NK-92 (cell line): ENCODE results near the gene METTL26.

ENCODE experiments used
- DNase-seq: peaks from one replicate; lab custom pipeline; 2025; ENCODE audit not compliant: unreplicated experiment; lab: John Stamatoyannopoulos, UW

METTL26 gene

DNA sequence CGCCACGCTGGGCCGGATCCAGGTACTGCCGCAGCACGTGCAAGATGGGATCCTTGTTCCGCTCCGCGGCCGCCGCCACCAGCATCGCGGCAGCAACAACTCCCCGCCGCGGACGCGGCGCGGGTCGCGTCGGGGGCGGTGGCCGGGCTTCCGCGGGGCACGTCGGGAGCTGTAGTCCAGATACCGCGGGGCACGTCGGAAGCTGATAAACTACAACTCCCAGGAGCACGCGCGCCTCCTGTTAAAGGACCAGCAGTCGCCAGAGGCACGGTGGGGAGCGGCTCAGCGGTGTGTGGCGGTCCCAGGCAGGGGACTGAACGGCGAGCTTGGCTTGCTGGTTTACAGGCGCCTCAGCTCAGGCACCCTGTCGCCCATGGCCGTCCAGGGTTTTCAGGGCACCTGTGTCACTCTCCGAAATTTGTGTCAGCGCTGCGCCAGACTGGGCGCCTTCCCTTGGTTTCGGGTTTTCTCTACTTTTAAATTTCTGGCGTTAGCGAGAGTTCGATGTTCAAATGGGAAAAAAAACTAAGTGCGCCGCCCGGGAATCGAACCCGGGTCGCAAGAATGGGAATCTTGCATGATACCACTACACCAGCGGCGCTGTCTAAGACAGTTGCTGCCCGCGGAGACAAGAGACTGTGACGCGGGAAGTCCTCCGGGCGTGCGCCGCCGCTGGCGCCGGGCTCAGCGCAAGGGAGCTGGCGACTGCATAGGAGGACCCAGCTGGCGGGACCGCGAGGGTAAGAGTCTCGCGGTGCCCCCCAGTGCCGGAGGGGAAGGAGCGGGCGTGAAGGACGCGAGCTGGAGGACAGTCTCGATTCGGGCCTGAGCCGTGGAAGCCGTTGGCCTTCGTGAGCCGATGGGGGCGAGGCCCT lies at the start of gene METTL26:
METTL26 (minus strand) TSS at position 100 of the 875 bp plus-strand sequence; CDS start at position 85, 15 bp downstream.
- DNase-seq, result peak; percentile 47

DNA sequence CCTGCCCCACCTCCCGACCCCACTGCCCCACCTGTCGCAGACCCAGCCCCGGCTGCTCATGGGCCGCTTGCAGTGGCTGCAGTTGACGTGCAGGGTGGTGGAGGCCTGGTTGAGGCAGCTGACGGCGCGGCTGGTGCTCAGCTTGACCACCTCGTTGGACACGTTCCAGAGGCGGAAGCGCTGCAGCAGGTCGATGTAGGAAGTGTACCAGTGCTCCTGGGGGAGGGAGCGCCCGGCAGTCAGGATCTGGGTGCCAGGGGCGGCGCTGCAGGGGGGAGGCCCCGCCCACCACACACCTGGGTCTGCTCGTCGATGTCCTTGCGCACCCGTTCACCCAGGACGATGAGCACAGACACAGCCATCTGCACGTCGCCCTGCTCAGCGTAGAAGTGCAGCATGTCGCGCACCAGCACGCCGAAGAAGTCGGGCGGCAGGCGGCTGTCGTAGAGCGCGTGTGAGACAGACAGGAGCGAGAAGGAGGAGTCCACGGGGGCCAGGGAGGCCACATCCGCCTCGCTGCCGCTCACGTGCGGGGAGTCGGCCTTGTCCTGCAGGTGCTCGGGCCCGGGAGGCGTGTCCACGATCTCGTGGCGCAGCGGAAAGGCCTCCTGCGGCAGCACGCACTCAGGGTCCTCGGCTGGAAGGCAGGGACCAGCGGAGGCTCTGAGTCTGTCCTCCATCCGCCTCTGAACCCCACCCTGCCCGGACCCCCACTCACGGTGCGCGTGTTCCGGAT lies 49.0 kb upstream of the METTL26 start:
- DNase-seq, result no peak

DNA sequence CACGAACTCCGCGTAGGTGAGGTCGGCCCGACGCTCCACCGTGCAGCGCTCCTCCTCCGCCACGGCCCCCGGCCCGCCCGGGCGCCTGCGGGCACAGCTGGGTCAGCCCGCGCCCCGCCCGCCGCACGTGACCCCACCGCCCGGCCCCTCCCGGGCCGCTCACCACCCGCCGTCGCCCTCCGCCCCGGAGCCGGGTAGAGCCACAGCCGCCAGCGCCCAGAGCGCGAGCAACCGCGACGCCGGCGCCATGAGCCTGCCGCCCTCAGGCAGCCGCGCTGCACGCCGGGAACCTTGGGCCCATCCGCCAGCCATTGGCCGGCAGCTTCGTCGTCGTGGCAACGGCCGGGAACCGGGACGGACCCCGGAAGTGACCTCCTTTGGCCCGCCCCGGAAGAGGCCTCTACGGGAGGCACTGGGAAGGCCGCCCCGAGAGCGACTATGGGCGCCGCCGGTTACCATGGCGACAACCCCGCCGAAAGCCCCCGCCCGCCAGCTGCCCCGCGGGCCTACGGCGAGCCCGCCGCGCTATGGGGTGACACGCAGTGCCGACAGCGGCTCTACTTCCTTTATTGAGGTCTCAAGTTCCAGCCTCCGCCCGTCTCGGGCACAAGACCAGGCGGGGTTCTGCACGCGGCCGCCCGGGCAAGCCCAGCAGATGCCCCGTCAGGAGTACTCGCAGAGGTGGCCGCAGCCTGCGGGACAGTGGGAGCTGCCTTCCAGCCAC lies 48.1 kb upstream of the METTL26 start, which contains the start of gene JMJD8:
JMJD8 (minus strand) TSS at position 264 of the 724 bp plus-strand sequence; CDS start at position 249, 15 bp downstream.
- peak; percentile 71 for DNase-seq

DNA sequence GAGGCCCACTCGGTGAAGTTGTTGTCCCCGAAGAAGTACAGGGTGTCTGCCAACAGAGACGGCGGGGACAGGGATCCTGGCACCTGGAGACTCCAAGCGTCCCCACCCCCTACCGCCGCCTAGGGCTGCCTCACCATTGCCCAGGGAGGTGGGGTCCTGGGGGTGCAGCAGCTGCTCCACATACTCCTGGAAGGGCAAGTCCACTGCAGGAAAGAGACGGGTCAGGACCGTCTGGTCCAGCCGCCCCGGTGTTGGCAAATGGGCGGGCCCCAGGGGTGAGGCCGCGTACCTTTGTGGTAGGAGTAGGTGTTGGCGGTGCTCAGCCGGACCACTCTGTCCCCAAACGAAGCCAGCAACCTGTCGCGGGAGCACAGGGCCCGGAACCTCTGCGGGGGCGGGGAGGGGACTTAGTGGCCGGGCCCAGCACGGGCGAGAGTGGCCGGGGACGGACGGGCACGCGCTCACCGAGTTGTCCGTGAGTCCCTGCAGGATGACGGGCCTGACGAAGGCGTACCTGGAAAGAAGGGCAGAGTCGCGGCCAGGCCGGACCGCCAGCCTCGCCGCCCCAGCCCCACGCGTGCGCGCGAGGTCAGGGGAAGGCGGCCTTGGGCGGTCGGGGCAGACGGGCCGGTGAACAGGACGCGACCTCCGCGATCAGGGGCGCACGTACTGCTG lies 47.4 kb upstream of the METTL26 start:
- DNase-seq, result no peak

DNA sequence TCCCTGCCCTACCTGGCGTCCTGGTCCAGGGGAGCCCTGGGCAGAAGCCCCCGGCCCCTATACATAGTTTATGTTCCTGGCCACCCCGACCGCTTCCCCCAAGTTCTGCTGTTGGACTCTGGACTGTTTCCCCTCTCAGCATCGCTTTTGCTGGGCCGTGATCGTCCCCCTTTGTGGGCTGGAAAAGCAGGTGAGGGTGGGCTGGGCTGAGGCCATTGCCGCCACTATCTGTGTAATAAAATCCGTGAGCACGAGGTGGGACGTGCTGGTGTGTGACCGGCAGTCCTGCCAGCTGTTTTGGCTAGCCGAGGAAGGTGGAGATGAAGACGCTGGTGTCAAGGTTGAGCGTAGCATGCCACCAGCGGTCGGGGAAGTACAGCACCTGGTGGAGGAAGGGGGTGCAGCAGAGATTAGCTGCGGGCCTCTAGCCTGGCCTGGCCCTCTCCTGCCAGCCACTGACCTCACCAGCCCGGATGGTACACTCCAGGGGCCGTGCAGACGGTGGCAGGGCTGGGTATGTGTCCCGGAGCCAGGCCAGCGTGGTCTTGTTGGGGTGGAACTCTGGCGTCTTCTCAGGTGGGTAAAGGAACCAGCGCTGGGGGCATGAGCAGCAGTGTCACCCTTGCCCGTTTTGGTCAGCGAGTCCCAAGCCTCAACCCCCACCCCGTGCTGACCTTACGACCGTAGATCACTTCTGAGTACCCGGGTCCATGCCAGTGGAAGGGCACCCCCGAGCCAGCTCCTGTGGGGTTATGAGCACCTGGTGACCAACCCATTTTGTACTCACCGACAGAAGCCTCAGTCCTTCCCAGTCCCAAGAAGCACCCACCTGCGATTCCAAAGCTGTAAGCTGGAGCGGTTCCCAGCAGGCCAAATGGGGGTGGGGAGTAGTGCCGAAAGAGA lies 46.6 kb upstream of the METTL26 start:
- no peak for DNase-seq

DNA sequence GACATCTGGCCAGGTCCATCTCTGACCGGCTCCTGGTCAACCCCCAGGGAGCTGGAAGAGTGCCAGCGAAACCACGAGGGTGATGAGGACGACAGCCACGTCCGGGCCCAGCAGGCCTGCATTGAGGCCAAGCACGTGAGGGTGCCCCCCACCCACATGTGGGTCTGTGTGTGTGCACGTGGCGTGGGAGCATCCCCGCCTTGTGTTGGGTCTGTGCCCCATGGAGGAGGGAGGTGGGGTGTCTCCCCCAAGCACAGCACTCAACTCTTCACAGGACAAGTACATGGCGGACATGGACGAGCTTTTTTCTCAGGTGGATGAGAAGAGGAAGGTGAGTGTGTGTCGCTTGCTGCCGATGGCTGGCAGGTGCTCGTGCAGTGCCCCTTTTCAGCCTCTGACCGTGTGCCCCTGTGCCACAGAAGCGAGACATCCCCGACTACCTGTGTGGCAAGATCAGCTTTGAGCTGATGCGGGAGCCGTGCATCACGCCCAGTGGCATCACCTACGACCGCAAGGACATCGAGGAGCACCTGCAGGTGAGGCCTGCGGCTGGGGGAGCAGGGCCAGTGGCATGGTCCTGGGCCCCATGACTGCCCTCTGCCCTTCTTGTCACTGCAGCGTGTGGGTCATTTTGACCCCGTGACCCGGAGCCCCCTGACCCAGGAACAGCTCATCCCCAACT lies 45.8 kb upstream of the METTL26 start:
- DNase-seq, result no peak

DNA sequence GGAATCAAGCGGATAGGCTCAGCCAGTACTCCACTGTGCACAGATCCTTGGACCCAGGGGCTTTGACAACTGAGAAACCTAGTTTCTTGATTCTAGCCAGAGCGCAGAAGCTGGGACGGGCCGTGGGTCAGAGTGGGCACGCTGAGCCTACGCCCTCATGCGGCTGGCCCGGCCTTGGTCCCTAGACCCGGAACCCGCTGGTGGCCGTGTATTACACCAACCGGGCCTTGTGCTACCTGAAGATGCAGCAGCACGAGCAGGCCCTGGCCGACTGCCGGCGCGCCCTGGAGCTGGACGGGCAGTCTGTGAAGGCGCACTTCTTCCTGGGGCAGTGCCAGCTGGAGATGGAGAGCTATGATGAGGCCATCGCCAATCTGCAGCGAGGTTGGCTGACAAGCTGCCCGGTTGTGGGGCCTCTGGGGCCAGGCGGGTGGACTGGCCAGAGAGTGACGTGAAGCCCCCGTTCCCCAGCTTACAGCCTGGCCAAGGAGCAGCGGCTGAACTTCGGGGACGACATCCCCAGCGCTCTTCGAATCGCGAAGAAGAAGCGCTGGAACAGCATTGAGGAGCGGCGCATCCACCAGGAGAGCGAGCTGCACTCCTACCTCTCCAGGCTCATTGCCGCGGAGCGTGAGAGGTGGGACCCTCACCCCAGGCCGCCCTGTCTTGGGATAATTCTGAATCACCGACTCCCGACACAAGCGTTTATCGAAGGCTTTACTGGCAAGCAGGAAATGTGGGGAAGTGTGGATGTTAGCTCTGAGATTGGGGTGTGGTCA lies 45.1 kb upstream of the METTL26 start:
- DNase-seq, result no peak

DNA sequence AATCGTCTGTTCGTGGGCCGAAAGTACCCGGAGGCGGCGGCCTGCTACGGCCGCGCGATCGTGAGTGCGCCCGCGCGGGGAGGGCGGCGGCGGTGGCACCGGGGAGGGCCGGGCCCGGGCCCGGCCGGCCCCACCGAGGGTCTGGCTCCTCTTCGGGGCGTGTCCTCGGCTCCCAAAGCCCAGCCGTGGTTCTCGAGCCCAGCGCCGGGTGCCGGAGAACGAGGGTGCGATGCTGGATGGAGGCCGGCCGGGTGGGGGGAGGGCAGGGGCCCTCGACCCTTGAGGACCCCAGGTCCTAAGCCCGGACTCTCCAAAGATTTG lies 44.5 kb upstream of the METTL26 start:
- no peak for DNase-seq

DNA sequence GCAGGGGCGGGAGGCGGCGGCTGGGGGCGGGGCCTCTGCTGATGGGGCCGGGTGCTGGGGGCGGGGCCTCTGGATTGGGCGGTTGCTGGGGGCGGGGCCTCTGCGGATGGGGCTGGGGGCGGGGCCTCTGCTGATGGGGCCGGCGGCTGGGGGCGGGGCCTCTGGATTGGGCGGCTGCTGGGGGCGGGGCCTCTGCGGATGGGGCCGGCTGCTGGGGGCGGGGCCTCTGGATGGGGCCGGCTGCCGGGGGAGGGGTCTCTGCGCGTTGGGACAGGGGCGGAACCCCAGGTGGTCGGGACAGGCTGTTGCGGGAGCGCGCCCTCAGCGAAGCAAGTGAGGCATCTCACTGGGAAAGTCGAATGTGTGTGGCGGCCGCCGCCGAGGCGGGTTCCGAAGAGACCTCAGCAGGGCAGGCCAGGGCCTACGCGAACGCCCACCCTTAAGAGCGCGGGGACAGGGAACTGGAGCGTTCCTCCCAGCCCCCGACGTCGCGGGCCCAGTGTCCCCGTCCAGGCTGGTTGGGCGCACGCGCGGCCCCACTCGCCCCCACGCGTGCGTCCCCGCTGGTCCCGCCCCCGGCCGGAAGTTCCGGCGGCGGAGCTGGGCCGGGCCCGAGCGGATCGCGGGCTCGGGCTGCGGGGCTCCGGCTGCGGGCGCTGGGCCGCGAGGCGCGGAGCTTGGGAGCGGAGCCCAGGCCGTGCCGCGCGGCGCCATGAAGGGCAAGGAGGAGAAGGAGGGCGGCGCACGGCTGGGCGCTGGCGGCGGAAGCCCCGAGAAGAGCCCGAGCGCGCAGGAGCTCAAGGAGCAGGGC lies 43.9 kb upstream of the METTL26 start, which contains the start of gene STUB1:
STUB1 (plus strand) TSS at position 597 of the 811 bp plus-strand sequence; CDS start at position 713, 116 bp downstream.
- DNase-seq, result peak; percentile 35

DNA sequence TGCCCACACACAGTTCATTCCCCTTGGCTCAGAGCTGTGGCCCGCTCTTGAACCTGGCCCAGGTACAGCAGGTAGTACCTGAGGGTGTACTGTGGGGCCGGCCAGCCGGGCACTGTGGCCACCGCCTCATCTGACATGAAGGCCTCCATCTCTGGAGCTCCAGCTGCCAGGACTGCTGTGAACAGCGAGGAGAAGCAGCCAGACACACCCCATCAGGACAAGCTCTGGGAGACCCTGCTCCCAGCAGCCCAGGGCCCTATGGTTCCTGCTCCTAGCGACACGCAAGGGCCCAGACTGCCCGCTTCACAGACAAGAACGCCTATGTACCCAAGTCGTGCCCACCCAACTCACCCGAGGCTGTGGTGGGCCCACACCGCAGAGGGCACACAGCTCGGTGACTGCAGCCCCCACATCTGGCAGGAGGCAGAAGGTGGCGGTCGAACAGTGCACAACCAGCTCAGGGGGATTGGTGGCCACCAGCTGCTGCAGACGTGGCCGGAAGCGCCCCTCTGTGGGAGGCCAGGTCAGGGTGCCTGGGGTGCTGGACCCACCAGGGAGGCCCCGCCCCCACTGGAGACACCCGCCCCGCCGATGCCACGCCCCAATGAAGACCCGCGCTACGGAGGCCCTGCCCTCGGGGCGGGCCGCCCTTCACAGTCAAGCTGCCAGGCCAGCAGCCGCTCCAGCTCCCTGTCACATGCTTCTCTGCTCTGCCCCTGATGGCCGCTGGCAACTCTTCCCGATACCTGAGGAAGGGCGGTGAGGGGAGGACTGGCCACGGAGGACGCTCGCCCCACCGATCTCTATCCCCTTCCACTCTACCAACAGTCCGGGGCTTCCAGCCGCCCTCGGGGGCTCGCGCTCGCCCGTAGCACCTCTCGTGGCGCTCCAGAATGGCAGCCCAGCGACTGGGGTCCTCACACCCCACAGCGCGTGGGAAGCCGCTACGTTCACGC lies 43.0 kb upstream of the METTL26 start:
- DNase-seq, result no peak

DNA sequence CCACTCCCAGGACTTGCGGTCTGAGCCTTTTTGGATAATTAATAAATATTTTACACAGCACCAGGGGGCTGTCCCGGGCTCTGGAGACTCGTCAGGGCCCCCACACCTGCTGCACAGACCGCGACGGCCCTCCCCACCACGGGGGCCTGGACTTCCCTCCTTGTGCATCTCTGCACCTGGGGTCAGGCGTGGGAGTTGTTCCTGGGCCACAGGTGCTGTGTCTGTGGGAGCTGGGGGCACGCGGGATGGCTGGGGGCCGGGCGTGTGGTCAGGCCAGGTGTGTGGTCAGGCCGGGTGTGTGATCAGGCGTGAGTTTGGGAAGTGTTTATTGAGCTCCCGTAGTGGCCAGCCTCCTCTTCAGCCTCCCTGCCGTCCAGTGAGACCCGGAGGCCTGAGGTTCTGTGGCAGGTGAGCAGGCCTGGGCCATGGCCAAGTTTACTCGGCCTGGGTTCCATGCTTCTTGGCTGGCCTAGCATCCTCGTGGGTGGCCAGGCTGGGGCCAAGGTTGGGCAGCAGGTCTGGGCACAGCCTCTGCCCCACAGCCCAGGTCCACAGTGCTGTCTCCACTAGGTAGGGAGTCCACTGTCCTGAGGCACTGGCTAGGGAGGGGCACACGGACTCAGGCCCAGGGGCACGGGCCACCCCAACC lies 42.2 kb upstream of the METTL26 start:
- no peak for DNase-seq

DNA sequence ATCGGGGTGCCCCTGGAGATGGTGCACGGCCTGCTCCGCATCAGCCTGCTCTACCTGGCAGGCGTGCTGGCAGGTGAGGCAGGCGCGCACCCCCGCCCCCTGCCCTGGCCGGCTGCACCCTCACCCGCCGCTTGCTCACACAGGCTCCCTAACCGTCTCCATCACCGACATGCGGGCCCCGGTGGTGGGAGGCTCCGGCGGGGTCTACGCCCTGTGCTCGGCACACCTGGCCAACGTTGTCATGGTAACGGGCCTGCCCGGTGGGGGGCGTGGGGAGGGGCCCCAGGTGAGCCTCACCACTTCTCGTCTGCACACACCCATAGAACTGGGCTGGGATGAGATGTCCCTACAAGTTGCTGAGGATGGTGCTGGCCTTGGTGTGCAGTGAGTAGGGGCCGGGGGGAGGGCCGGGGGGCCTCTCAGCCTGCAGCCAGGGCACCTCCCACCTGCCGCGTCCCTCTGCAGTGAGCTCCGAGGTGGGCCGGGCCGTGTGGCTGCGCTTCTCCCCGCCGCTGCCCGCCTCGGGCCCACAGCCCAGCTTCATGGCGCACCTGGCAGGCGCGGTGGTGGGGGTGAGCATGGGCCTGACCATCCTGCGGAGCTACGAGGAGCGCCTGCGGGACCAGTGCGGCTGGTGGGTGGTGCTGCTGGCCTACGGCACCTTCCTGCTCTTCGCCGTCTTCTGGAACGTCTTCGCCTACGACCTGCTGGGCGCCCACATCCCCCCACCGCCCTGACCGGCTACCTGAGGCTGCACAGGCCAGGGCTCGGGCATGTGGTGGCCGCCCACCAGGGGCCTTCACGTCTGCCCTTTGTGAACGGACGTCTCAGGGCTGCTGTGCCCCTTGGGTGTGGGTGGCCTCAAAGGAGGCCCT lies 41.4 kb upstream of the METTL26 start:
- DNase-seq, result no peak

DNA sequence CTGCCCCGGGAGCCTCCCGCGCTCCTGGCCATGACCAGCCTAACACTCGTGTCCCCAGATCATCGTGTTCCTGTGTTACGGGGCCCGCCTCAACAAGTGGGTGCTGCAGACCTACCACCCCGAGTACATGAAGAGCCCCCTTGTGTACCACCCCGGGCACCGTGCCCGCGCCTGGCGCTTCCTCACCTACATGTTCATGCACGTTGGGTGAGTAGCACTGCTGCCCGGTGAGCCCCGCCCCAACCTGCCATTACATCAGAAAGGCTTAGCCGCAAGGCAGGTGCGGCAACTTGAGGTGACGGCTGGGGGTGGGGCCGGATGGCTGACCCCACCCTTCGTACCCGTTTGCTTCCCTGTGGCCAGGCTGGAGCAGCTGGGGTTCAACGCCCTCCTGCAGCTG lies 40.8 kb upstream of the METTL26 start:
- DNase-seq, result no peak

DNA sequence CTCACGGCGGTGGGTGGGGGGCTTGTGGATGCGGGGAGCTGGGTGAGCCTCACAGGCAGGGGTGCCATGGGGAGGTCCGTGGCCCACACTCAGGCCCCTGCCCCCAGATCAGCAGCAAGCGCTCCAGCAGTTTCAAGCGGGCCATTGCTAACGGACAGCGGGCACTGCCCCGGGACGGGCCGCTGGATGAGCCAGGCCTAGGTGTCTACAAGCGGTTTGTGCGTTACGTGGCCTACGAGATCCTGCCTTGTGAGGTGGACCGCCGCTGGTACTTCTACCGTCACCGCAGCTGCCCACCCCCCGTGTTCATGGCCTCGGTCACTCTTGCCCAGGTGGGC lies 40.4 kb upstream of the METTL26 start:
- DNase-seq, result no peak

DNA sequence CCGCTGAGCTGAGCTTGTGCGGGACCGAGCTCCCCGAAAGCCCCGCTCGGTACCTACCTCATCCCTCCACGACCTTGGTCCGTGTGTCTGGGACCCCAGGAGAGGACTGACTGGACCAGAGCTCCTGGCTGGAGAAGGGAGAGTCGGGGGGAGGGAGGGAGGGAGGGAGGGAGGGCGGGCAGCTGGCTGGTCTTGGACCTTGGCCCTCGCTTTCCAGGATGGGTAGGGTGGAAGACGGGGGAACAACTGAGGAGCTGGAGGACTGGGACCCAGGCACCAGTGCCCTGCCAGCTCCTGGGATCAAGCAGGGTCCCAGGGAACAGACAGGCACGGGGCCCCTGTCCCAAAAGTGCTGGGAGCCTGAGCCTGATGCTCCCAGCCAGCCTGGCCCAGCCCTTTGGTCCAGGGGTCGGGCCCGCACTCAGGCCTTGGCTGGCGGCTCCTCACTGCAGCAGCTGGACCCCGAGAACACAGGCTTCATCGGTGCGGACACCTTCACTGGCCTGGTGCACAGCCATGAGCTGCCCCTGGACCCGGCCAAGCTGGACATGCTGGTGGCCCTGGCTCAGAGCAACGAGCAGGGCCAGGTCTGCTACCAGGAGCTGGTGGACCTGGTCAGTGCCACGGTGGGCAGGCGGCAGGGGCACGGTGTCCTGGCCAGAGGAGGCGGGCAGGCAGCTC lies 39.9 kb upstream of the METTL26 start:
- DNase-seq, result no peak
